Measurements from ENCODE around the gene GYG2.

The GYG2 gene

DNA sequence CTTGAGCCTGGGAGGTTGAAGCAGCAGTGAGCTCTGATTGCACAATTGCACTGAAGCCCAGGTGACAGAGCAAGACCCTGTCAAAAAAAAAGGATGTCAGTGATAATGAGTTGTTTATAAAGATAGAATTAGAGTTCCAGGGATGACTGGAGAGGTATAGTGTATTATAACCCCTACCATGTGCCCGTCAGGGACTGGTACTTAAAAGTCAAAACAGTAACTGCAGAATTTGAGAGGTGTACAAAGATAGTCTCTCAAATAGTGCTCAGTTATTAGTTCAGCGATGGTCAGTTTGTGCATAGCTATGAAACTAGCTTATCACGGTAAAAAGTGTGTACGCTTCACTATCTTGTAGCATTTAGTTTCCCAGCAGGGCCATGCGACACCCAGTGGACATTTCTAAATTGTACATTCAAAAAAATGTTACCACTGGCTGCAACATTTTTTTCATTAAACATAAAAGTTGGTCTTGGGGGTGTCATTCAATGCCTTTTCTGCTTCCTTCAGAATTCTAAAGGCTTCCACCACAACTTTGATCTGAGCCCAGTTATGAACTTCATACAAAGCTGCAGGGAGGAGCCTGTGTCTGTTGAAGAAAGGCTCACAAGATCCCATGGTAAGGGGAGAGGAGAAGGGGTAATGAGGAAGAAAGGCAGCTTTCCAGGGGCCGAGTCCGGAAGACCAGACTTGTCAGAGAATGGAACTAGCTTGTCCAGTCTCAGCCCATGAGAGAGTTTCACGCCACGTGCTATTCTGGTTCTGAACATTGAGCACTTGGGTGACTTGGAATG, 9.2 kb upstream of the GYG2 start:
- no peak for DNase-seq

DNA sequence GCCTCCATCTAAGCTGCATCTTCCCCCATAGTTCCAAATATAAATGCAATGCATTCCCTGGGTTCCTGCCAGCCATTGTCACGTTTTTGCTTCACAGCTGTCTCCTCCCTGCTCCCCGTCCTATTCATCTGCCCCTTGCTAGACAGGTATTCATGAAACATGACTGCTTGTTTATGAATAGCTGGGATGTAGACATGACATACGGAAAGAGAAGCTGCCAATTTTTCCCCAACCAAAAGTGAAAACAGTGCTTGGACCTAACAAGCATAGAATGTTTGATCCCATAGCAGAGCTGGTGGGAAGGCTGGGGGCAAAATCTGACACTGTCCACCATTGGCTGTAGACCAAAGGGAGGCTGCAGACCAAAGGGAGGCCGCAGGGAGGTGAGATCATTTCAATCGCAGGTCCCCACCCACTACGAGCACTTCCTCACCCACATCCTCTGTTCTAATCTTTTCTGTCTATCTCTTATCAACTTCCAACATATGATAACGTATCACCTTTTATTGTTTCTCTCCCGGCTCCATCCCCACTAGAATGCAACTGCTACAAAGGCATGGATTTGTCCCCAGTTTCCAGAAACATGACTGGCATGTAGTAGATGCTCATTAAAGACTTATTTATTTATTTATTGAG, 8.5 kb upstream of the GYG2 start:
- no peak for DNase-seq

DNA sequence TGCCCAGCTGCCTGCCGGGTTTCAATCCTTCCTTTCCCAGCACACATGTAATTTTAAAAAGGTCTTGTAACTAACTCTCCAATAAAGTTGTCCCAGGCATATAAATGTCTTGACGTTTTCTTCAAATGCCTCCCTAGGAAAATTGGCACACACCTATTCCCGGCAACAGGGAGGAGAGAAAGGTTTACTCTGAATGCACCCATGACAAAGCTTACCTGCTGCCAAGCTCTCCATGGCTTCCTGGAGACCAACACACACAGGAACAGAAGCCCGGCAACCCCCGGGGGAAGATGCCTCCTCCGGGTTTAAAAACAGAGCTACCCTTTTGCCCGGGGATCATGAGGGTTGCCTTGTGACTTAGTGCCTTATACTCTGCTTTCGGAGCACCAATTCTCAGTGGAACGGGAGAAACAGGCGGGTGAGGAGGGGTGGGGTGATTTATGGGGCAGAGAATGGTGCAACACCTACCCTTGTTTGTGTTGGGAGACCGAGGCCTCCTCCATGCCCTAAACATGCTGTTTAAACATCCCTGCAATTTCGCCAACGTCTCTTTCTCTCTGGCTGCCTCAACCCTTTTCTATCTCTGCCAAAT, 4.8 kb upstream of the GYG2 start:
- no peak for DNase-seq

DNA sequence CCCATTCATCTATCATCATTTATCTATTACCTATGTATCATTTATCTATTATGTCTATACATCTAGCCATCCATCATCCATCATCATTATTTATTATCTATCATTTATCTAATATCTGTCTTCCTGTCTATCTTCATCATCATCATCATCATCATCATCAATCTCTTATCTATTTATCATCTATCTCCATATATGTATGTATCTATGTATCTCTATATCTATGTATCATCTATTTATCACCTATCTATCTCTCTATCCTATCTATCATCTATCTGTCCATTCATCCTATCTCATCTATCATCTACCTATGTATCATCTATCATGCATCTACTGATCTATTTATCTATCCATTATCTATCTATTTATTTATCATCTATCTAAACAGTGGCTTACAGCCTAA, 3.8 kb upstream of the GYG2 start:
- DNase-seq, result no peak

DNA sequence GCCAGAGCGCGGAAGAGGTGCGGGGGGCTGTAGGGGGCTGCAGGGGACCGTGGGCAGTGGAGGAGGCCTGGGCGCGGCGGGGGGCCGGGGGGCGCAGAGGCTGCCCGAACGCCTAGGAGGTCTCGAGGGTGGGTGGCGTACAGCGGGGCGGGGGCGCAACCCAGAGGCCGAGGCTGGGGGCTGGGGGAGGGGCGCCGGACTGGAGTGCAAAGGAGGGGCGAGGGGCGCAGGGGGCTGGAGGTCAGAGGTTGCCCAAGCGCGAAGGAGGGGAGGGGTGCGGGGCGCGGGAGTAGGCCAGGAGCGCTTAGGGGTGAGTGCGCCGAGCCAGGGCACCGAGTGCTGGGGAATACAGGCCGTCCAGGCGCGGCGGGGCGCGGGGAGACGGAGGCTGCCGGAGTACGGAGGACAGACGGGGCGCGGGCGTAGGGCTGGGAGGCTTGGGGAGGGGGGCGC, 255 bp downstream of the GYG2 start:
- no peak for DNase-seq

DNA sequence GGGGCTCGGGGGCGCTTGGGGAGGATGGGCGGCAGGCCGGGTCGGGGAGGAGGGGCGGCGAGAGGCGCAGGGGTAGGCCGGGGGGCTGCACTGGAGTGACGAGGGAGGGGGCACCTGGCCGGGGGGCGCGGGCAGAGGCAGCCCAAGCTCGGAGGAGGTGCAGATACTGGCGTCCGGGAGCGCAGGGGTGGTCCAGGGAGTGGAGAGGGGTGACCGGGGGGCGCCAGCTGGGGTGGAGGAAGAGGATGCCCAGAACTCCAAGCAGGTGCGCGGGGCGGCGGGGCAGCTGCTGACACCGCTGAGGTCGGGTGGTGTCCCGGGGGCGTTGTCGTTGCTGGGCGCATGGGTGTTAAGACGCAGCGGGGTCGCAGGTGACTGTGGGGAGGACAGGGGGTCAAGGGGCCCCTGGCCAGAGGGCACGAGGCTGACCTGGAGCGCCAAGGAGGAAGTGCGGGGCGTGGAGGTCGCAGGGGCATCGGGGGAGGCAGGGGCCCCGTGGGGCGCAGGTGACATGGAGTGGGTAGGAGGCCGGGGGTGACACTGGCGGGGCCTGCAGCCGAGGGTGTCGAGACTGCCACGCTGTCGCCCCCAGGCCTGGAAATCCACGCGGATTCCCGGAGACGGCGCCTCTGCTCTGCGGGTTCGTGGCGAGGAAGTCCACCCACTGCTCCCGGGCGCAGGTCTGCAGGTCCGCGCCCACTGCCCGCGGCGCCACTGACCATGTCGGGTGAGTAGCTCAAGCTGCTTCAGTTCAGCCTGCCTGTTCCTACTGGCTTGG, 928 bp downstream of the GYG2 start:
- no peak for DNase-seq

DNA sequence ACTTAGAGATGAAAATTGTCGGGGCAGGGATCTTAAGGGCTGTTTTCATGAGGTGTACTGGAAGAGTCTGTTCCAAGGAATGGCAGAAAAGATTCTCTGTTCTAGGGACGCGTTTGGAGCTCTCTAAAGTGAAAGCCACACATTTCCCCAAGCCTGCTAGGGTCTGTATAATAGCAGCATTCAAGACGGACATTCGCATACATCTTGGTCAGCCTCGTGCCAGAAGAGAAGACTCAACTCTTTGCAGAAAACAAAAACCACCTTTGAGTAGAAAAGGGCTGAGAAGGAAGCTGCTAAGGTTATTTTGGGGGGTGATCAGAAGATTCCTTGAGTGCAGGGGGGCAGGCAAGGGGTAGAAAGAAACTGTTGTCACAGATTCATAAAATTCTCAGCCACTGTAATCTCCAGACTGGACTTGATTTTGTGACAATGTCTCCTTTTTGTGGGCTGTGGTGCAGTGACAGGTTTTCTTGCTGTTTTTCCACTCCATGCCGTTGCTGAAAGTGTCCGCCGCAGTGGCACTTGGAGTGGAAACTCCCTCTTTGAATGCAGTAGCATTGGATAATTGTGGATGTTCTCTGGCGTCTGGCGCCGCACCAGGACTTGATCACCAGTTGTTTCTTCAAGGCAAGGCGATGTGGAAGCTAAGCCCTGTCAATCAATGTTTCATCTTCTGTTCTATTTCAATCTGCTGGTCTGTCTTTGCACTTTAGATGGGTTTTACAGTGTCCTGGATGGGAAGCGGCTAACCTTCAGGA, 2.9 kb downstream of the GYG2 start:
- no peak for DNase-seq

DNA sequence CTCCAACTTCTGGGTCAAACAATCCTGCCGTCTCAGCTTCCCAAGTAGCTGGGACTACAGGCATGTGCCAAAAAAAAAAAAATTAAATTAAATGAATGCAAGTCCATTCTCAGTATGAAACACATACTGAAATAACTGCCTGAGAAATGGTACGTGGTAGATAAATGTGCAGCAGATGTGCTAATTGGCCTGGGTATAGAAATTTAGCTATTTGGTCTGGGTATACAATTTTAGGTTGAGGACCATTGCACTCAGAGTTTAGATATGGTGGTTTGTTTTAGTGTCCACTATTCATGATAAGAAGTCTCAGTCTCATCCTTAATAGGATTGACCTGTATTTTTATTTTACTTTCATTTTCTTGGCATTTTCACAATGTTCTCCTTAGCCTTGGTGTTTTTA, 9.2 kb downstream of the GYG2 start:
- DNase-seq, result no peak

DNA sequence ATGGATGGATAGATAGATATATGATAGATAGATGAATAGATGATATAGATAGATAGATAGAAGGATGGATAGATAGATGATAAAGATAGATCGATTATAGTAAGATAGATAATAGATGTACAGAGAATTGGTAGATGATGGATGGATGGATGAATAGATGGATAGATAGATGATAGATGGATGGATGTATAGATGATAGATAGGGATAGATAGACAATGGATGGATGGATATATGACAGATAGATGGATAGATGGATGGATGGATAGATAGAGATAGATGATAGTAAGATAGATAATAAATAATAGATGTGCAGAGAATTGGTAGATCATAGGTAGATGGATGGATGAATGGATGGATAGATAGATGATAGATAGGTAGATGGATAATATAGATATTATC, 12.2 kb downstream of the GYG2 start:
- DNase-seq, result no peak

DNA sequence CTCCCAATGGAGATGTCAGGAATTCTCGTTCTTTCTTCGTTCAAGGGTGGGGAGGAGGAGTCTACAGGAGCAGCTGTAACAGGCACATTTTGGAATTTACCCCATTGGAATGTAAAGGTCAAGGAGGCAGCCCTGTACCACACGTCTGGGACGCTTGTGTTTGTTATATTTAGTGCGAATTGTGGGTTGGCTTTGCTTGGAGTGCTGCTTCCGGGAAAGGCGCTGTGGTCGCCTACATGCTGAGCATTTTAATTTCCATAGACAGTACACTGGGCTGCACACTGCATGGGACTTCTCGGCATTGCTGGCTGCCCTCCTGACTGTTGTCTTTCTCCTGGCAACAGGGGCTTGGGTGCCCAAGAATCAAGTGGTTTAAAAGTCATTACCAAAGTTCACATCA, 12.8 kb downstream of the GYG2 start:
- no peak for DNase-seq

DNA sequence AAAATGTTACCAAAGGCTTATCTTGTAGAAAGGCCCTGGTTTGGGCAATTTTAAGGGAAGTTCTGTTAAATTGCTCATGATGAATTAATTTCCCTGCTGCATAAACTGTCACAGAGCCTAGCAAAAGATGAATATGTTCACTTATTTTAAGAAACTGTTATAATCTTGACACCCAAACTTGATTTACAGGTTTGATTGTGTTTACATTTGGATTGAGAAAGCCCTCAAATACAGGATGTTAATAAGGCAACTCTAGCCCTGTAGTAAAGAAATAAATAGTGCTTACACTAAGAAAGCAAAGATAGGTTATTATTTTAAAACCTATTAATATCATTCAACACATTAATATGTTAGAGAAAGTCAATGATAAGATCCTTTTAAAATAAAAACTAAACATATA, 18.3 kb downstream of the GYG2 start:
- no peak for DNase-seq

DNA sequence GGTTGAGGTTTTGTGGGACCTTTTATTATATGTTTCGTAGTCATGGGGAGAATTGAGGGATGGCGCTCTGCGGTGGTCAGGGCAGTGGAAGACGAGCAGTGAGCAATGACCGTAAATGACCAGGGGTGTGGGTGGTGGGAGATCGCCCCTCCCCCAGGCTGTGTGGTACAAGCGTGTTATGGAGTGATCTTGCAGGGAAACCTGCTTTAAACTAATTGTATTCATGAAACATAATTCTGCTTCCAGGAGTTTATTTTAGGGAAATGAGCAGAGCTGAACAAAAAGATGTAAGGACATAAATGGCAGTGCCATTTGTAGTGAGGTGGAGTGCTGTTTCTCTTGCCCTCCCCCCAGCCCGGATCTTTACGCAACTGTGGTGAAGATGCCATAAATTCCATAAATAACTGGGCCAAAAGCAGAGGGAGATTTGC, 20.2 kb downstream of the GYG2 start:
- no peak for DNase-seq

DNA sequence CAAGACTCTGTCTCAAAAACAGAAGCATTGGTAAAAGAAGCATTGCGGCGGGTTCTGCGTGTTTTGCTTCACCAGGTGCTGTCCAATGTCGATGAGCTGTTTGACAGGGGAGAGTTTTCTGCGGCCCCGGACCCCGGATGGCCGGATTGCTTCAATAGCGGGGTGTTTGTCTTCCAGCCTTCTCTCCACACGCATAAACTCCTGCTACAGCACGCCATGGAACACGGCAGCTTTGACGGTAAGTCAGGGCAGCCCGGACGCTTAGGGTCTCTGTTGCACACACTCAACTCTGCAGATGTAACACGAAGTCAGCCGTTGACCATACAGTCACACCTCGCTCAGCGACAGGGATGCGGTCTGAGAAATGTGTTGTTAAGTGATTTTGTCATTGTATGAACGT, 26.2 kb downstream of the GYG2 start:
- DNase-seq, result no peak

DNA sequence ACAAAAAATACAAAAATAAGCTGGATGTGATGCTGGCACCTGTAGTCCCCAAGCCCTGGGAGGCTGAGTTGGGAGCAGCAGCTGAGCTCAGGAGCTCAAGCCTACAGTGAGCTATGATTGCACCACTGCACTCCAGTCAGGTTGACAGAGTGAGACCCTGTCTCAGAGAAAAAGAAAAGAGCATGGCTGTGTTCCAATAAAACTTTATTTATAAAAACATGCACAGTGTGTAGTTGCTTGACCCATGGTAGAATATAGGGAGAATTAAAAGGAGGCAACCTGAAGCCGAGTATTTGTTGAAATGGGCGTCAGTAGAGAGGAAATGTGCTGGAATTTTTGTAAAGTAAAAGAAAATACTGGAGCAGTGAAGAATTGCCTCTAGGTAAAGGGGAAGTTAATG, 27.0 kb downstream of the GYG2 start:
- DNase-seq, result no peak

DNA sequence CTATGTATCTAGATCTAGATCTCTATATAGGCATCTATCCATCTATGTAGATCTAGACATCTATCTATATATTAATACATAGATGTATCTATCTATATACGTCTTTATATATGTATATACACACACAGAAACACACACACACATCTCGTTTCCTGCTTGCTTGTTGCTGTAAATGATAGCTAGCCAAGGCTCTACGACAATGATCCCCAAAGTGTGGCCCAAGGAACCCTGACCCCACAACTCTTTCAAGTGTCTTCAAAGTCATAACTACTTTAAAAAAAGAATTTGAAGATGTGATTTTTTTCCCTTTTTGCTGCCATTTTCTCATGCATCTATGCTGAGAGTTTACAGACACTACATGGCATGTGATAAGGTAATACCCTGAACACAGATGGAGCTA, 28.8 kb downstream of the GYG2 start:
- no peak for DNase-seq

DNA sequence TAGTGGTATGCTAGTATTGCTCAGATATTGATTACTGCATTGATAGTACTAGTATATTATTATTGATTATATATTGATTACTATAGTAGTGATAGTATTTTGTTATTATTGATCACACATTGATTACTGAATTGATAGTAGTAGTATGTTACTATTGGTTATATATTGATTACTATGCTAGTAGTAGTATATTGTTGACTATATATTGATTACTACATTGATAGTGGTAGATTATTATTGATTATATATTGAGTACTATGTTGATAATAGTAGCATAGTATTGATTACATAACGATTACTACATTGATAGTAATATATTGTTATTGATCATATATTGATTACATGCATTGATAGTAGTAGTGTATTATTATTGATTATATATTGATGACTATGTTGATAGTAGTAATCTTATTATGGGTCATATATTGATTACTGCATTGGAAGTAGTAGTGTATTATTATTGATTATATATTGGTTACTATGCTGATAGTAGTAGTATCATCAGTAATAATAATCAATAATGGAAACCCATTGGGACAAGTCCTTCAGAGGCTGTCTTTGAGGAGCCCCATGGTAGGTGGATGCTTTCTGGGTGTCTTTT, 30.6 kb downstream of the GYG2 start:
- DNase-seq, result no peak

DNA sequence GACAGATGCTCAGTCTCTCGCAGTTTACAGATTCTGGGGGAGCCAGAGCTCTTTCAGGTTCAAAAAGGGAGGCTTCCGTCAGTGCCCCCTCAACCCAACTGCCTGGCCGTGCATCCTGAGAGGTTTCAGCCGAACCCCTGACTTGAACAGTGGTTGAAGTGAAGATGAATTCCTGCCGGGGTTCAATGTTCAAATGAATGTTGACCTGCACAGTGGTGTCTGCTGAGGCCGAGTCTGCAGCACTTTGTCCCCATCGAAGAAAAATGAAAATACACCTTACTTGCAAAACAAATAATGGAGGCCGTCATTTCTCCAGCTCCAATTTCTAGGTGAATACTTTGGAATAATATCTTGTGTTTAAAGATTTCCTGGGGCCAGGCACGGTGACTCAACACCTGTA, 33.7 kb downstream of the GYG2 start:
- DNase-seq, result no peak

DNA sequence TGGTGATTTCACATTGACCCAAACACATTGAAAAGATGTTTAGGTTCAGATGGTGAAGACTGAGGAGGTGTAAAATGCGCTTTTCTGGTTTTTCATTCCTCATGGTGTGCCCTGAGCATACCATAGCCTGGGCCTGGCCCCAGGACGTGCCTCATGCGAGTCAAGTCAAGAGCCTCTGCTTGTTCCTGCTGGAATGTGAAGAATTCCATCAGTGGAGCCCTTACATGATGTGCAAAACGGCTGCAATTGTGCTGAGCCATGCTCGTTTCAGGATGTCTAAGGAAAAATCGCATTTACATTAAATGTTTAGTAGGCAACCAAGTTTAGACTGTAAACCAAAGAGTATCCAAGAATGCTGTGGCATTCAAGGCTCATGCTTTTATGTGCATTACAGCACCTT, 34.9 kb downstream of the GYG2 start:
- no peak for DNase-seq

DNA sequence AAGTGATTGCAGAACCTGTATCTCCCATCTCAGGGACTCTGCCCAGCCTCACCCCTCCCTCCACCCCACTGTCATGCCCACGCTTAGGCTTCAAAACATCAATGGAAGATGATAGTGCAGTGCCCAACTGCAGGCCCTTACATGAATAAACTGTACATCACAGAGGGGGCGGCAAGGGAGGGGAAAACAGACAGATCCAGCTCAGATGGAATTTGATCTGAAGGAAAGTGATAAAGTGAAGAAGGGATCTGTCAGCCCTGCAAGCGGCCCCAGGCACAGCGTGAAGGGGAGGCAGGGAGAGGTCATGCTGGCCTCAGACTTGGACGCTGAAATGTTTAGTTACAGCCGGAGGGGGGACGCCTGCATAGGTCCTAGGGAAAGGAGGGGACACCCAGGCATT, 38.5 kb downstream of the GYG2 start:
- no peak for DNase-seq

DNA sequence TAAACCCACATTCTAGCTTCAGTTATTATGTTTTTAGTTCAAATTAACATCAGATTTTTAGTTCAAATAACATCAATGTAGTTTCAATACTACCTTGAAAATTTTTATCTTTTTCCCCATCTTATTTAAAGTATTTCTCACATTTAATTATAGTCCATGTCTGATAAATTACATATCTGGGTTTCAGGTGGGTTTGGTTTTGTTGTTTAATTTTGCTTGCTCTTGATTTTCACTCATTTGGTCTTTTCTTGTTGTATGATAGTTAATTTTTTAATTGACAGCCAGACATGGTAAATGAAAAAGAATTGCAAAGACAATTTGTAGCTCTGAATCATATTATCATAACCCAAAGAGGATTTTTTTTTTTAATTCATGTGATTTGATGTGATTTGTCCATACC, 41.9 kb downstream of the GYG2 start:
- no peak for DNase-seq

DNA sequence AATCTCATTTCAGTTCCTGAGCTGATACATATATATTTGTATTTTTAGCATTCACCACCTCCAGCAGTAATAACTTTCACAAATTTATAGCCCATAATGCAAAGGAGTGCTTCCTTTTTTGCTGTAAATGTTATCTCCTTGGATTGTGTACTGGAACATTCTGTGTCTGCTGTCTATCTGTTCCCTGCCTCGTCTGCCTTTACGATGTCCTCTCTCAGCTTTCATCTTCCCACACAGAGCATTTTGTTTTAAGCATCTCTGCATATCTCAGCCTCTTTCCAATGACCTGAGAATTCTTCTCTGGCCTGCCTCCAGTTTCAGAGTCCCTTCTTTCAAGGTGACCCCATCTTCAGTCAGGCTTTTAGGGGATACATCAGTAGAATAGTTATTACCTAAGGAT, 43.1 kb downstream of the GYG2 start:
- no peak for DNase-seq

DNA sequence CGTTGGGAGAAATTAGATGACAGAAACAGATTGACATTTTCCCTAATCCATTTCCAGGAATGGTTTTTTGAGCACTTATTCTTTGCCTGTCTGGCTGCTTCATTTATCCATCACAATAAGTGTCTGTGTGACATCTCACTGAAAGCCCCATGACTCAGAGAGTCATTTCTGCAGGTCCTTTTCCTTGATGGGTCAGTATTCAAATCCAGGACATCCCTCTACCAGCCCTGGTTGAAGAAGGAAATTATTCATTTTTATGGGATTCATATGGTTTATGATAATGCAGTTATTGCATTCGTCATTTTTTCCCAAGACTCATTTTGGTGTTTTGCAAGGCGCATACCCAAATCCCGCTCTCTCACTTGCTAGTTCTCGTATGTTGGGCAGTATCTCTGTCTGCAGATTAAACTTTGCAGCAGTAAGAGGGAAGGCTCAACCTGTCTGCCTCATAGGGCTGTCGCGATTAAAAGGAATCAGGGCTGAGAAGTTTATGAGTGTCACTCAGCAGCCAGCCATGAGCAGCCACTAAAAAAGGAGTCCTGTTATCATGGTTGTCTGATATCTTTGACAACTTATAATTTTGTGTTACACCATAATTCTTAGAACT, 44.0 kb downstream of the GYG2 start:
- DNase-seq, result no peak
